HCT116 (cell line): ENCODE measurements around the gene SETX. TPM values are rescaled to one million over a fixed set of nuclear protein-coding genes. Genes with fewer than 3 reads are reported as not detected.

Experiments
- ATAC-seq: fragments of 200-7000 bp; cut with Tn5 transposase; 2 replicates; pipeline ENCODE4 v1.9.1; 2020; ENCODE audit warnings: mild to moderate bottlenecking, moderate library complexity
- BruUV-seq: library from RNA; stranded (reverse); fragments of 400-500 nt; replicated peaks from 2 replicates; lab custom pipeline; 2021; lab: Mats Ljungman, UMichigan
- CTCF ChIA-PET: fragments of 300-600 bp; sonication (Branson Sonifier 250); formaldehyde crosslinking; loops from one replicate; lab custom pipeline; 2021; ENCODE audit warnings: antibody characterized with exemption; lab: Charles Lee
- POLR2A ChIA-PET: fragments of 300-600, 350-600 bp; sonication (Branson Sonifier 250); formaldehyde crosslinking; loops from one replicate; lab custom pipeline; 2021; ENCODE audit warnings: antibody characterized with exemption; lab: Charles Lee
- RAD21 ChIA-PET, 2 experiments: fragments of 300-600 bp; sonication (Branson Sonifier 250); formaldehyde crosslinking; loops; one replicate each; lab custom pipeline; 2023; ENCODE audit warnings: low total read pairs in 2 of 2; ENCODE audit not compliant: uncharacterized antibody in 2 of 2, unreplicated experiment in 2 of 2, low non-redundant PET in 1 of 2; lab: Charles Lee
- DNase-seq: peaks from one replicate; pipeline ENCODE4 v3.0.0-alpha.2; 2010; ENCODE audit warnings: low read depth, low spot score
- H2AFZ ChIP-seq: fragments of 200-600 bp; shearing (Covaris generic), sonication (generic); 2 replicates; pipeline ENCODE4 v1.6.1; 2017; ENCODE audit warnings: low read depth, mixed run types, mixed read lengths, antibody characterized with exemption, low read length; ENCODE audit not compliant: poor library complexity, severe bottlenecking
- H3K27ac ChIP-seq: 2 replicates; pipeline ENCODE4 v1.5.1; 2012; ENCODE audit warnings: low read depth, low read length
- H3K27me3 ChIP-seq: fragments of 200-600 bp; sonication (generic); 2 replicates; pipeline ENCODE4 v1.6.1; 2016; ENCODE audit warnings: mixed run types, low read length, mixed read lengths; ENCODE audit not compliant: insufficient read depth
- H3K36me3 ChIP-seq, 2 experiments: fragments of 200-500 bp in 1 of 2; fragments of 200-600 bp in 1 of 2; sonication (Bioruptor generic) in 1 of 2; sonication (generic) in 1 of 2; 2 replicates each; pipeline versions ENCODE4 v1.5.1 to v1.6.1; 2014 to 2016; ENCODE audit warnings: low read length in 2 of 2, inconsistent platforms in 1 of 2, mixed read lengths in 1 of 2, mixed run types in 1 of 2; ENCODE audit not compliant: insufficient read depth in 2 of 2, control insufficient read depth in 1 of 2
- H3K4me1 ChIP-seq, 2 experiments: fragments of 200-600 bp in 1 of 2; sonication (generic) in 1 of 2; 2 replicates each; pipeline versions ENCODE4 v1.5.1 to v1.6.1; 2012 to 2017; ENCODE audit warnings: low read length in 2 of 2, inconsistent platforms in 1 of 2, mild to moderate bottlenecking in 1 of 2, mixed read lengths in 1 of 2, mixed run types in 1 of 2, moderate library complexity in 1 of 2; ENCODE audit not compliant: insufficient read depth in 2 of 2, control insufficient read depth in 1 of 2
- H3K4me2 ChIP-seq: fragments of 200-600 bp; sonication (generic); 2 replicates; pipeline ENCODE4 v1.6.1; 2017; ENCODE audit warnings: mixed run types, low read length, mixed read lengths
- H3K4me3 ChIP-seq, 2 experiments: fragments of 200-600 bp in 1 of 2; sonication (generic) in 1 of 2; replicated peaks in 1 of 2; 2 replicates each; pipeline ENCODE4 v1.5.1; 2011 to 2016; ENCODE audit warnings: low read length in 2 of 2, control low read depth in 1 of 2, low read depth in 1 of 2, mild to moderate bottlenecking in 1 of 2, mixed read lengths in 1 of 2, mixed run types in 1 of 2
- H3K79me2 ChIP-seq: fragments of 200-600 bp; sonication (generic); 2 replicates; pipeline ENCODE4 v1.6.1; 2017; ENCODE audit warnings: mild to moderate bottlenecking, mixed run types, low read length, moderate library complexity, mixed read lengths; ENCODE audit not compliant: insufficient read depth
- H3K9ac ChIP-seq: fragments of 200-600 bp; sonication (generic); 2 replicates; pipeline ENCODE4 v1.6.1; 2016; ENCODE audit warnings: low read length, mixed read lengths
- H3K9me2 ChIP-seq: fragments of 200-600 bp; sonication (generic), shearing (Covaris generic); 2 replicates; pipeline ENCODE4 v1.6.1; 2017; ENCODE audit warnings: mixed run types, mild to moderate bottlenecking, moderate library complexity; ENCODE audit not compliant: insufficient read depth
- H3K9me3 ChIP-seq, 2 experiments: fragments of 200-500 bp in 1 of 2; fragments of 200-600 bp in 1 of 2; sonication (Bioruptor generic) in 1 of 2; sonication (generic) in 1 of 2; 2 replicates each; pipeline ENCODE4 v1.6.1; 2014 to 2017; ENCODE audit warnings: low read length in 2 of 2, mixed read lengths in 2 of 2, inconsistent platforms in 1 of 2, low read depth in 1 of 2, mild to moderate bottlenecking in 1 of 2, mixed run types in 1 of 2, moderate library complexity in 1 of 2; ENCODE audit not compliant: control insufficient read depth in 1 of 2, insufficient read depth in 1 of 2
- H4K20me1 ChIP-seq: fragments of 200-600 bp; sonication (generic), shearing (Covaris generic); 2 replicates; pipeline ENCODE4 v1.6.1; 2017; ENCODE audit warnings: mixed run types, mild to moderate bottlenecking, moderate library complexity; ENCODE audit not compliant: insufficient read depth
- CBX3 ChIP-seq: IDR thresholded peaks from 2 replicates; pipeline ENCODE4 v1.6.1; 2012; ENCODE audit warnings: low read depth
- EGR1 ChIP-seq: IDR thresholded peaks from 2 replicates; pipeline ENCODE4 v1.6.1; 2012; ENCODE audit warnings: low read depth
- ELF1 ChIP-seq: IDR thresholded peaks from 2 replicates; pipeline ENCODE4 v1.6.1; 2012; ENCODE audit warnings: low read depth, borderline replicate concordance
- EZH2 ChIP-seq: fragments of 200-600 bp; sonication (generic); IDR thresholded peaks from 2 replicates; pipeline ENCODE4 v1.6.1; 2017; ENCODE audit warnings: antibody characterized with exemption, mixed run types
- EZH2phosphoT487 ChIP-seq: fragments of 200-600 bp; IDR thresholded peaks from 2 replicates; pipeline ENCODE4 v1.6.1; 2018; ENCODE audit warnings: antibody characterized with exemption, borderline replicate concordance
- JUND ChIP-seq: IDR thresholded peaks from 2 replicates; pipeline ENCODE4 v1.6.1; 2012
- POLR2A ChIP-seq: IDR thresholded peaks from 2 replicates; pipeline ENCODE4 v1.7.0; 2011; ENCODE audit warnings: borderline replicate concordance; ENCODE audit not compliant: insufficient read depth, insufficient read length; ENCODE audit errors: extremely low read depth
- POLR2AphosphoS5 ChIP-seq: IDR thresholded peaks from 2 replicates; pipeline ENCODE4 v1.6.1; 2011; ENCODE audit warnings: mild to moderate bottlenecking, low read depth, low read length, moderate library complexity
- RAD21 ChIP-seq: IDR thresholded peaks from 2 replicates; pipeline ENCODE4 v1.6.1; 2012; ENCODE audit warnings: low read depth, mild to moderate bottlenecking
- SIN3A ChIP-seq: IDR thresholded peaks from 2 replicates; pipeline ENCODE4 v1.6.1; 2012; ENCODE audit warnings: low read depth
- TCF7L2 ChIP-seq: IDR thresholded peaks from 2 replicates; pipeline ENCODE4 v1.7.0; 2011; ENCODE audit warnings: borderline replicate concordance, inconsistent platforms; ENCODE audit not compliant: insufficient read depth, insufficient read length; ENCODE audit errors: extremely low read depth
- YY1 ChIP-seq: IDR thresholded peaks from 2 replicates; pipeline ENCODE4 v1.6.1; 2011; ENCODE audit warnings: low read length, low read depth, moderate library complexity, mild to moderate bottlenecking; ENCODE audit not compliant: insufficient replicate concordance; ENCODE audit errors: extremely low read depth
- ZFX ChIP-seq: fragments of 450-650 bp; IDR thresholded peaks from 2 replicates; pipeline ENCODE4 v1.6.1; 2017
- ZNF274 ChIP-seq: fragments of 200-500 bp; sonication (Bioruptor generic); IDR thresholded peaks from 2 replicates; pipeline ENCODE4 v1.6.1; 2014; ENCODE audit warnings: mild to moderate bottlenecking, low read depth, low read length, inconsistent platforms
- intact Hi-C: fragments of 100-400 bp; cut with micrococcal nuclease; formaldehyde crosslinking; loops from 2 replicates; pipeline ENCODE4 v1.10.0; 2022
- total RNA-seq: library from RNA; stranded (reverse); gene quantifications from one replicate; pipeline ENCODE4 v1.2.1, GENCODE V29; 2021; ENCODE audit not compliant: unreplicated experiment
- TF ChIP-seq, protein P1 (sequence below): IDR thresholded peaks from 2 replicates; pipeline ENCODE4 v1.6.1; 2011; ENCODE audit warnings: mild to moderate bottlenecking, low read length, moderate library complexity; ENCODE audit not compliant: insufficient replicate concordance; ENCODE audit errors: extremely low read depth
- TF ChIP-seq, protein P2 (sequence below): IDR thresholded peaks from 2 replicates; pipeline ENCODE4 v1.6.1; 2012; ENCODE audit warnings: low read depth

SETX gene
- total RNA-seq, 1 experiment from 2014 or later: 38.5 TPM

DNA sequence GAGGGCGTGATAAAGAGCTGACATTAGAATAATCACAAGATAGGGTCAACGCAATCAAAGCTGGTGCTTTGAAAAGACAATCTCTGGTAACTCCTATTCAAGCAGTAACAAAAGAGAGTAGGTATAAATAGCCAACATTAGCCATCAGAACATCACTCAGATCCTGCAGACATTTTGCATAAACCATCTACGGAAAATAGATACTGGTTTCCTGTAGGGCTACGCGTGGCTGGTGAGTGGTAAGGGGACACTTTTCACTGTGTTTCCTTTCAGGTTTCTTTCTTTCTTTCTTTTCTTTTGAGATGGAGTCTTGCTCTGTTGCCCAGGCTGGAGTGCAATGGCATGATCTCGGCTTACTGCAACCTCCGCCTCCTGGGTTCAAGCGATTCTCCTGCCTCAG, 29.6 kb upstream of the SETX start:
- TF ChIP-seq RAD21 (no peak), ZNF274 (no peak)
- TF ChIP-seq, protein P1, sequence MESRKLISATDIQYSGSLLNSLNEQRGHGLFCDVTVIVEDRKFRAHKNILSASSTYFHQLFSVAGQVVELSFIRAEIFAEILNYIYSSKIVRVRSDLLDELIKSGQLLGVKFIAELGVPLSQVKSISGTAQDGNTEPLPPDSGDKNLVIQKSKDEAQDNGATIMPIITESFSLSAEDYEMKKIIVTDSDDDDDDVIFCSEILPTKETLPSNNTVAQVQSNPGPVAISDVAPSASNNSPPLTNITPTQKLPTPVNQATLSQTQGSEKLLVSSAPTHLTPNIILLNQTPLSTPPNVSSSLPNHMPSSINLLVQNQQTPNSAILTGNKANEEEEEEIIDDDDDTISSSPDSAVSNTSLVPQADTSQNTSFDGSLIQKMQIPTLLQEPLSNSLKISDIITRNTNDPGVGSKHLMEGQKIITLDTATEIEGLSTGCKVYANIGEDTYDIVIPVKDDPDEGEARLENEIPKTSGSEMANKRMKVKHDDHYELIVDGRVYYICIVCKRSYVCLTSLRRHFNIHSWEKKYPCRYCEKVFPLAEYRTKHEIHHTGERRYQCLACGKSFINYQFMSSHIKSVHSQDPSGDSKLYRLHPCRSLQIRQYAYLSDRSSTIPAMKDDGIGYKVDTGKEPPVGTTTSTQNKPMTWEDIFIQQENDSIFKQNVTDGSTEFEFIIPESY: no peak
- Histone ChIP-seq H3K79me2 (no peaks in the 10 kb centered on the region), H3K4me3 (no peak overlapping the region), H3K9me3 (no peaks in the 10 kb centered on the region), H3K4me2 (no peak overlapping the region), H3K9ac (no peak overlapping the region), H3K36me3 (peaks cover 31 to 36% of the 10 kb centered on the region in 2 experiments), H3K9me2 (no peaks in the 10 kb centered on the region), H3K4me1 (no peaks in the 10 kb centered on the region), H2AFZ (no peak overlapping the region), H3K27ac (no peak overlapping the region), H3K27me3 (no peaks in the 10 kb centered on the region), H4K20me1 (no peaks in the 10 kb centered on the region)
- intact Hi-C loops: loop anchor here (10.0 kb wide), 1 partner anchor 600 kb away; no protein-coding TSS in a partner anchor
- ChIA-PET POLR2A (no interaction called here), CTCF (interaction anchor here (1.1 kb wide), 1 partner anchor 28 kb away, joined by 3 read pairs; no protein-coding TSS in a partner anchor), RAD21 (no interaction called here)
- DNase-seq (no peak), ATAC-seq (no peak)
- no TSS peak for BruUV-seq

DNA sequence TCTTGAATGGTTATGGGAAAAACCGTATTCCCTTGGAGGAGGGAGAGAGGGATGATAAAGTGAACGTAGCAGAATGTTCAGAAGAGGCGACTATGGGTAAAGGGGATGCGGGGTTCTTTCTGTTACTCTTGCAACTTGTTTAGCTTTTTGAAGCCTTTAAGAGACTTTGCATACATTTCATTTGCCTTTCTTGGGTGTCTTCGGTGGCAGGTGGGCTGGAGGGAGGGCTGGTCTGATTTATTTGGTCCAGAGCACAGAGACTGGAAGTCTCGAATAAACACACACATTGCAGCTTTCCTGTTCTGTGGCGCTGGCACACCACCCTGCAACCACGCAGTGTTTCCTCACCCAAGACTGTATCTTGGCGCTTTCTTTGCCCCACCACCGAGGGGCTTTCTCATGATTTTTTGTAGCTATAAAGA, 28.7 kb upstream of the SETX start:
- no TSS peak for BruUV-seq
- Histone ChIP-seq H3K9me3 (no peaks in the 10 kb centered on the region), H3K27me3 (no peaks in the 10 kb centered on the region), H3K79me2 (no peaks in the 10 kb centered on the region), H3K4me2 (no peak overlapping the region), H4K20me1 (no peaks in the 10 kb centered on the region), H3K9me2 (no peaks in the 10 kb centered on the region), H3K36me3 (peaks cover 33 to 39% of the 10 kb centered on the region in 2 experiments), H3K9ac (no peak overlapping the region), H3K4me3 (no peak overlapping the region), H2AFZ (no peak overlapping the region), H3K27ac (no peak overlapping the region), H3K4me1 (no peaks in the 10 kb centered on the region)
- ChIA-PET CTCF (interaction anchor here (1.1 kb wide), 1 partner anchor 28 kb away, joined by 3 read pairs; no protein-coding TSS in a partner anchor), POLR2A (no interaction called here), RAD21 (no interaction called here)
- DNase-seq: no peak
- intact Hi-C loops: loop anchor here (10.0 kb wide), 1 partner anchor 599 kb away; no protein-coding TSS in a partner anchor
- no peak for ATAC-seq
- TF ChIP-seq CBX3 (no peak), TCF7L2 (no peak), SIN3A (no peak), EGR1 (no peak), EZH2phosphoT487 (no peak), ELF1 (no peak), YY1 (no peak), POLR2A (no peak), ZFX (no peak), JUND (no peak), POLR2AphosphoS5 (no peak), EZH2 (no peak)
- TF ChIP-seq, protein P2, sequence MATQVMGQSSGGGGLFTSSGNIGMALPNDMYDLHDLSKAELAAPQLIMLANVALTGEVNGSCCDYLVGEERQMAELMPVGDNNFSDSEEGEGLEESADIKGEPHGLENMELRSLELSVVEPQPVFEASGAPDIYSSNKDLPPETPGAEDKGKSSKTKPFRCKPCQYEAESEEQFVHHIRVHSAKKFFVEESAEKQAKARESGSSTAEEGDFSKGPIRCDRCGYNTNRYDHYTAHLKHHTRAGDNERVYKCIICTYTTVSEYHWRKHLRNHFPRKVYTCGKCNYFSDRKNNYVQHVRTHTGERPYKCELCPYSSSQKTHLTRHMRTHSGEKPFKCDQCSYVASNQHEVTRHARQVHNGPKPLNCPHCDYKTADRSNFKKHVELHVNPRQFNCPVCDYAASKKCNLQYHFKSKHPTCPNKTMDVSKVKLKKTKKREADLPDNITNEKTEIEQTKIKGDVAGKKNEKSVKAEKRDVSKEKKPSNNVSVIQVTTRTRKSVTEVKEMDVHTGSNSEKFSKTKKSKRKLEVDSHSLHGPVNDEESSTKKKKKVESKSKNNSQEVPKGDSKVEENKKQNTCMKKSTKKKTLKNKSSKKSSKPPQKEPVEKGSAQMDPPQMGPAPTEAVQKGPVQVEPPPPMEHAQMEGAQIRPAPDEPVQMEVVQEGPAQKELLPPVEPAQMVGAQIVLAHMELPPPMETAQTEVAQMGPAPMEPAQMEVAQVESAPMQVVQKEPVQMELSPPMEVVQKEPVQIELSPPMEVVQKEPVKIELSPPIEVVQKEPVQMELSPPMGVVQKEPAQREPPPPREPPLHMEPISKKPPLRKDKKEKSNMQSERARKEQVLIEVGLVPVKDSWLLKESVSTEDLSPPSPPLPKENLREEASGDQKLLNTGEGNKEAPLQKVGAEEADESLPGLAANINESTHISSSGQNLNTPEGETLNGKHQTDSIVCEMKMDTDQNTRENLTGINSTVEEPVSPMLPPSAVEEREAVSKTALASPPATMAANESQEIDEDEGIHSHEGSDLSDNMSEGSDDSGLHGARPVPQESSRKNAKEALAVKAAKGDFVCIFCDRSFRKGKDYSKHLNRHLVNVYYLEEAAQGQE: no peak
